Loucy (cell line): Measurements from ENCODE around the gene TSPAN4.

Experiments used
- H2AFZ ChIP-seq: fragments of 200-600 bp; sonication (generic); 2 replicates; pipeline ENCODE4 v1.6.0; 2016; ENCODE audit warnings: antibody characterized with exemption, mild to moderate bottlenecking, low read length, moderate library complexity
- H3F3A ChIP-seq: fragments of 200-600 bp; 2 replicates; pipeline ENCODE4 v1.6.0; 2016; ENCODE audit warnings: antibody characterized with exemption, low read depth, mild to moderate bottlenecking
- H3K27me3 ChIP-seq: fragments of 200-600 bp; sonication (generic); 2 replicates; pipeline ENCODE4 v1.6.1; 2014; ENCODE audit warnings: low read length, mild to moderate bottlenecking; ENCODE audit not compliant: insufficient read depth, poor library complexity, severe bottlenecking
- H3K36me3 ChIP-seq: fragments of 200-600 bp; sonication (generic); 2 replicates; pipeline ENCODE4 v1.6.1; 2016; ENCODE audit warnings: low read length; ENCODE audit not compliant: insufficient read depth
- H3K4me1 ChIP-seq: fragments of 200-600 bp; sonication (generic); 2 replicates; pipeline ENCODE4 v1.5.1; 2014; ENCODE audit warnings: low read length, mild to moderate bottlenecking; ENCODE audit not compliant: insufficient read depth, poor library complexity, severe bottlenecking
- H3K4me2 ChIP-seq: fragments of 200-600 bp; sonication (generic); 2 replicates; pipeline ENCODE4 v1.6.0; 2014; ENCODE audit warnings: antibody characterized with exemption, low read length, low read depth, mild to moderate bottlenecking; ENCODE audit not compliant: poor library complexity, severe bottlenecking
- H3K4me3 ChIP-seq: fragments of 200-600 bp; sonication (generic); 2 replicates; pipeline ENCODE4 v1.5.1; 2014; ENCODE audit warnings: low read length, mild to moderate bottlenecking, mixed read lengths; ENCODE audit not compliant: poor library complexity, severe bottlenecking
- H3K79me2 ChIP-seq: fragments of 200-600 bp; sonication (generic); 2 replicates; pipeline ENCODE4 v1.6.1; 2014; ENCODE audit warnings: low read length; ENCODE audit not compliant: insufficient read depth
- H3K9ac ChIP-seq: fragments of 200-600 bp; sonication (generic); 2 replicates; pipeline ENCODE4 v1.6.0; 2014; ENCODE audit warnings: mild to moderate bottlenecking, low read depth, low read length, moderate library complexity; ENCODE audit not compliant: poor library complexity, severe bottlenecking
- H3K9me2 ChIP-seq: fragments of 200-600 bp; sonication (generic); replicated peaks from 2 replicates; pipeline ENCODE4 v1.6.1; 2016; ENCODE audit warnings: low read depth, low read length, mixed read lengths
- H3K9me3 ChIP-seq: fragments of 200-600 bp; sonication (generic); 2 replicates; pipeline ENCODE4 v1.6.1; 2014; ENCODE audit warnings: mild to moderate bottlenecking, antibody characterized with exemption, low read length, low read depth; ENCODE audit not compliant: insufficient read depth
- H4K20me1 ChIP-seq: fragments of 200-600 bp; sonication (generic); 2 replicates; pipeline ENCODE4 v1.6.0; 2014; ENCODE audit warnings: antibody characterized with exemption, low read length, mild to moderate bottlenecking; ENCODE audit not compliant: insufficient read depth, poor library complexity, severe bottlenecking
- EZH2phosphoT487 ChIP-seq: fragments of 200-600 bp; IDR thresholded peaks from 2 replicates; pipeline ENCODE4 v1.6.1; 2018; ENCODE audit warnings: antibody characterized with exemption, mild to moderate bottlenecking, moderate library complexity, borderline replicate concordance
- TF ChIP-seq, protein P1 (sequence below): fragments of 200-600 bp; sonication (generic); conservative IDR thresholded peaks from 2 replicates; pipeline ENCODE4 v1.5.1; 2014; ENCODE audit warnings: mild to moderate bottlenecking, antibody characterized with exemption, low read length

Gene TSPAN4

DNA sequence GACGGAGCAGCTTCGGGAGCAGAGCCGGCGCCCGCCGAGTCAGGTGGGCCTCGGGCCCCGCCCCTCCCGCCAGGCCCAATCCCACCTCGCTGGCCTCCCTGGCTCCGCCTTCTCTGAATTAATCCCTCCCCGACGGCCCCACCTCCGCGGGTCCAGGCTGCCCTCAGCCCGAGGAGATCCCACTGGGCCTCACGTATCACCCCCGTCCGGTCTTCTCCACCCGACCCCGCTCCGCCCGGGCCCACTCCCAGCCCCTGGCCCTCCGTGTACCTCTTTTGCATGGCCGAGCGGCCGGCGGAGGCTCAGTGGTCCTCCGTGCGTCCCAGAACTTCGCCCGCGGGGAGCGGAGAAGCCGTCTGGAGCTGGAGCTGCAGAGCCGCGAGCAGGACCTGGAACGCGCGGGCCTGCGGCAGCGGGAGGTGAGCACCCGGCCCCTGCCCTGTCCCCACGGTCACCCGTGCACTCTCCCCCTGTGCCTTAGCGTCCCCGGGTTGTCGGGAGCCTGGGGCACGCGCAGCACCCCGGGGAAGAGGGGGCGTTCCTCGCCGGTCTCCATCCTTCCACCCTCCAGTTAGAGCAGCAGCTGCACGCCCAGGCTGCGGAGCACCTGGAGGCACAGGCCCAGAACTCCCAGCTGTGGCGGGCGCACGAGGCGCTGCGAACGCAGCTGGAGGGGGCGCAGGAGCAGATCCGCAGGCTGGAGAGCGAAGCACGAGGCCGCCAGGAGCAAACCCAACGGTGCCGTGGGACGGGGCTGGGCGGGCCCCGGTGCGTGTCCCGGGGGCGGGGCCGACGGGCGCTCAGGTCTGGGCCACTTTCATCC, 12.1 kb upstream of the TSPAN4 start:
- Histone ChIP-seq H3F3A (no peaks in the 10 kb centered on the region), H3K9me3 (no peaks in the 10 kb centered on the region), H3K4me1 (peaks cover 37% of the 10 kb centered on the region), H2AFZ (no peak overlapping the region), H4K20me1 (peaks cover 3% of the 10 kb centered on the region), H3K4me2 (no peak overlapping the region), H3K9me2 (no peaks in the 10 kb centered on the region), H3K27me3 (no peaks in the 10 kb centered on the region), H3K36me3 (no peaks in the 10 kb centered on the region), H3K79me2 (peaks cover 11% of the 10 kb centered on the region; the same call in 1 of the 2 replicates), H3K9ac (no peak overlapping the region), H3K4me3 (no peak overlapping the region)
- TF ChIP-seq EZH2phosphoT487, result no peak
- TF ChIP-seq, protein P1, sequence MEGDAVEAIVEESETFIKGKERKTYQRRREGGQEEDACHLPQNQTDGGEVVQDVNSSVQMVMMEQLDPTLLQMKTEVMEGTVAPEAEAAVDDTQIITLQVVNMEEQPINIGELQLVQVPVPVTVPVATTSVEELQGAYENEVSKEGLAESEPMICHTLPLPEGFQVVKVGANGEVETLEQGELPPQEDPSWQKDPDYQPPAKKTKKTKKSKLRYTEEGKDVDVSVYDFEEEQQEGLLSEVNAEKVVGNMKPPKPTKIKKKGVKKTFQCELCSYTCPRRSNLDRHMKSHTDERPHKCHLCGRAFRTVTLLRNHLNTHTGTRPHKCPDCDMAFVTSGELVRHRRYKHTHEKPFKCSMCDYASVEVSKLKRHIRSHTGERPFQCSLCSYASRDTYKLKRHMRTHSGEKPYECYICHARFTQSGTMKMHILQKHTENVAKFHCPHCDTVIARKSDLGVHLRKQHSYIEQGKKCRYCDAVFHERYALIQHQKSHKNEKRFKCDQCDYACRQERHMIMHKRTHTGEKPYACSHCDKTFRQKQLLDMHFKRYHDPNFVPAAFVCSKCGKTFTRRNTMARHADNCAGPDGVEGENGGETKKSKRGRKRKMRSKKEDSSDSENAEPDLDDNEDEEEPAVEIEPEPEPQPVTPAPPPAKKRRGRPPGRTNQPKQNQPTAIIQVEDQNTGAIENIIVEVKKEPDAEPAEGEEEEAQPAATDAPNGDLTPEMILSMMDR, result no peak

DNA sequence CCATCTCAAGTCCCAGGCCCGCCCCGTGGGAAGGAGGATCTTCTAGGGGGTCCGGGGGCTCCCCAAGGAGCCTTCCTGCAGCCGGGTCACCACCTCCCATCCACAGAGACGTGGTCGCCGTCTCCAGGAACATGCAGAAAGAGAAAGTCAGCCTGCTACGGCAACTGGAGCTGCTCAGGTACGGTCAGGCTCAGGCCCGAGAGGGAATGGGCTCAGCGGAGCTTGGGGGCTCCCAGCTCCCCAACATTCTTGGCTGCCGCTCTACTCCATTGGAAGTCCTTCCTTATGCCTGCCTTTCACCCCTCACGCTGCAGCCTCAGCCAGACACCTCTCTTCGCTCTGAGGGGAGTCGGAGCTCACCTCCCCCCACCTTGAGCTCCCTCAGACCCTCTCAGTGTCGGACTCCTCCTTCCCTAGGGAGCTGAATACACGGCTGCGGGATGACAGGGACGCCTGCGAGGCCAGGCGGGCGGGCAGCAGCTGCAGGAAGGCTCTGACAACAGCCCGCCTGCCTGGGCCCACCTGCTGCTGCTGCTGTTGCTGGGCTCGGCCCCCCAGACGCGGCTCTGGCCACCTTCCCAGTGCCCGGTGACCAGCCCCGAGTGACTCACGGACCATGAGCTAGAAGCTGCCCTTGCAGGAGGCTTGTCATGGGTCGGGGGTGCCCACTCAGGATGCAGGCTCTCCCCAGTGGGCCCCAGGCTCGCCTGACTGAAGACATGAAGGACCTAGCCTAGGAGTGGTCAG, 11.4 kb upstream of the TSPAN4 start:
- H3K4me2 ChIP-seq, result no peak overlapping the region

DNA sequence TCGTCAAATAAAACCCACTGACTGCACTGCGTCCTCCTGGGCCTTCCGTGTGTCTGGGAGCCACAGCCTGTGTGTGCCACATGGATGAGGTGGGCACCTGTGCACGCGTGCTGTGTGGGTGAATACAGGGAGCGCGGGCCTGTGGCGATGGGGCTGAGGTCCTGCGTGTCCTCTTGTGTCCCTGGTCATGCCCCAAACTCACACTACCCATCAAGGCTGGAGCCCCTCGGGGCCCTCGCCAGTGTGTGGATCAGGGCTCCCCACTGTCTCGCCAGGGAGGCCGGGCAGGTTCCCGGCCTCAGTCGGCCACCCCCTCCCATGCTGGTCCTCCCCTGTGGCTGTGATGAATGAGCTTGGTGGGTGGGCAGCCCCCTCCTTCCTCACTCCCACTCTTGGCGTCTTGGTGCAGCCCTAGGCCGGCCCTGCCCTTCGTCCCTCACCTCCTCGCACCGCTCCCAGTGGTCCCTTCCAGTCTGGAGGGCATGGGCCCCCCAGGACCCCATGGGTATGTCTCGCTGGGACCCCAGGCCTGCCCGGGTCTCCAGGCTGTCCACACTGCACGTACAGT, 10.6 kb upstream of the TSPAN4 start:
- H3K4me2 ChIP-seq, result peak overlapping the region; percentile 76
- peaks cover 26% of the 10 kb centered on the region for H3K4me1 ChIP-seq
- H3K9ac ChIP-seq, result peak overlapping the region; percentile 77
- TF ChIP-seq, protein P1, result no peak
- no peak for TF ChIP-seq EZH2phosphoT487
- no peaks in the 10 kb centered on the region for H3K9me3 ChIP-seq
- no peaks in the 10 kb centered on the region for H3K27me3 ChIP-seq
- H3K36me3 ChIP-seq, result no peaks in the 10 kb centered on the region
- peak overlapping the region; percentile 77 for H3K4me3 ChIP-seq
- no peak overlapping the region for H2AFZ ChIP-seq
- peaks cover 5% of the 10 kb centered on the region for H4K20me1 ChIP-seq
- H3K79me2 ChIP-seq, result peaks cover 11% of the 10 kb centered on the region; the same call in 1 of the 2 replicates
- no peaks in the 10 kb centered on the region for H3F3A ChIP-seq
- H3K9me2 ChIP-seq, result no peaks in the 10 kb centered on the region

More for the DNA sequence above, 11.4 kb upstream of the TSPAN4 start:
- no peak overlapping the region for H2AFZ ChIP-seq
- peaks cover 29% of the 10 kb centered on the region for H3K4me1 ChIP-seq
- peaks cover 11% of the 10 kb centered on the region; the same call in 1 of the 2 replicates for H3K79me2 ChIP-seq
- no peak for TF ChIP-seq EZH2phosphoT487
- TF ChIP-seq, protein P1, result no peak
- no peaks in the 10 kb centered on the region for H3K27me3 ChIP-seq
- no peak overlapping the region for H3K9ac ChIP-seq
- H3K36me3 ChIP-seq, result no peaks in the 10 kb centered on the region
- H3K4me3 ChIP-seq, result no peak overlapping the region
- H3K9me2 ChIP-seq, result no peaks in the 10 kb centered on the region
- no peaks in the 10 kb centered on the region for H3F3A ChIP-seq
- no peaks in the 10 kb centered on the region for H3K9me3 ChIP-seq
- peaks cover 5% of the 10 kb centered on the region for H4K20me1 ChIP-seq
